IMR-90 (cell line): Measurements from ENCODE around the gene DAB1. TPM values are rescaled to one million over a fixed set of nuclear protein-coding genes. Genes with fewer than 3 reads are reported as not detected.

Source experiments
- ATAC-seq: fragments of 200-7000 bp; cut with Tn5 transposase; 2 replicates; pipeline ENCODE4 v1.9.1; 2020; ENCODE audit warnings: low read depth, mild to moderate bottlenecking, moderate library complexity
- BruUV-seq: library from RNA; stranded (reverse); fragments of 400-500 nt; replicated peaks from 2 replicates; lab custom pipeline; 2021; lab: Mats Ljungman, UMichigan
- CTCF ChIA-PET: fragments of 300-600 bp; formaldehyde crosslinking; extraction: SDS; loops from one replicate; lab custom pipeline; 2021; ENCODE audit warnings: antibody characterized with exemption; lab: Yijun Ruan, JAX
- POLR2A ChIA-PET: fragments of 300-600 bp; sonication (Branson Sonifier 250); formaldehyde crosslinking; loops from one replicate; lab custom pipeline; 2022; ENCODE audit warnings: antibody characterized with exemption; ENCODE audit not compliant: unreplicated experiment; lab: Charles Lee
- DNase-seq: peaks from one replicate; pipeline ENCODE4 v3.0.0; 2013
- H2AFZ ChIP-seq: replicated peaks from 2 replicates; pipeline ENCODE3; 2013; ENCODE audit warnings: low read length, mild to moderate bottlenecking; ENCODE audit not compliant: poor library complexity
- H2AK5ac ChIP-seq: 2 replicates; pipeline ENCODE4 v1.6.1; 2013; ENCODE audit warnings: low read depth, low read length, inconsistent platforms
- H2AK9ac ChIP-seq: replicated peaks from 2 replicates; pipeline ENCODE3; 2013; ENCODE audit warnings: mild to moderate bottlenecking, low read depth, low read length, moderate library complexity; ENCODE audit not compliant: poor library complexity
- H2BK120ac ChIP-seq: 2 replicates; pipeline ENCODE4 v1.6.1; 2013; ENCODE audit warnings: low read depth, low read length, inconsistent platforms
- H2BK15ac ChIP-seq: 3 replicates; pipeline ENCODE4 v1.6.1; 2013; ENCODE audit warnings: low read depth, low read length, inconsistent platforms
- H2BK20ac ChIP-seq: 2 replicates; pipeline ENCODE4 v1.6.1; 2013; ENCODE audit warnings: low read depth, mild to moderate bottlenecking, inconsistent platforms, low read length, moderate library complexity
- H2BK5ac ChIP-seq: 2 replicates; pipeline ENCODE4 v1.6.1; 2013; ENCODE audit warnings: mild to moderate bottlenecking, low read depth, low read length, inconsistent platforms; ENCODE audit not compliant: poor library complexity, severe bottlenecking
- H3K14ac ChIP-seq: replicated peaks from 2 replicates; pipeline ENCODE4 v1.6.1; 2013; ENCODE audit warnings: low read depth, low read length, inconsistent platforms
- H3K18ac ChIP-seq: 2 replicates; pipeline ENCODE4 v1.6.1; 2013; ENCODE audit warnings: low read depth, low read length, control low read depth
- H3K23ac ChIP-seq: 2 replicates; pipeline ENCODE4 v1.6.1; 2013; ENCODE audit warnings: low read depth, low read length, inconsistent platforms
- H3K27ac ChIP-seq: 2 replicates; pipeline ENCODE4 v1.5.1; 2013; ENCODE audit warnings: mild to moderate bottlenecking, control low read depth, low read length; ENCODE audit not compliant: insufficient read depth
- H3K27me3 ChIP-seq: 2 replicates; pipeline ENCODE4 v1.6.1; 2013; ENCODE audit warnings: low read length; ENCODE audit not compliant: control insufficient read depth, insufficient read depth
- H3K36me3 ChIP-seq: 2 replicates; pipeline ENCODE4 v1.6.1; 2013; ENCODE audit warnings: low read length, mixed read lengths; ENCODE audit not compliant: control insufficient read depth, insufficient read depth
- H3K4ac ChIP-seq: 2 replicates; pipeline ENCODE4 v1.6.1; 2013; ENCODE audit warnings: low read depth, low read length, inconsistent platforms
- H3K4me1 ChIP-seq: 2 replicates; pipeline ENCODE4 v1.6.1; 2013; ENCODE audit warnings: low read length, mixed read lengths; ENCODE audit not compliant: control insufficient read depth, insufficient read depth
- H3K4me2 ChIP-seq: 2 replicates; pipeline ENCODE4 v1.6.1; 2013; ENCODE audit warnings: low read depth, mild to moderate bottlenecking, control low read depth, low read length, moderate library complexity
- H3K4me3 ChIP-seq: 2 replicates; pipeline ENCODE4 v1.5.1; 2013; ENCODE audit warnings: low read depth, mild to moderate bottlenecking, control low read depth, low read length, moderate library complexity; ENCODE audit not compliant: insufficient read depth
- H3K56ac ChIP-seq: 2 replicates; pipeline ENCODE4 v1.6.1; 2013; ENCODE audit warnings: low read length, inconsistent platforms; ENCODE audit not compliant: insufficient read depth; ENCODE audit errors: extremely low read depth
- H3K79me1 ChIP-seq, 2 experiments: 2 replicates each; pipeline ENCODE4 v1.6.1; 2013; ENCODE audit warnings: low read length in 2 of 2, inconsistent platforms in 1 of 2, low read depth in 1 of 2
- H3K9ac ChIP-seq: 2 replicates; pipeline ENCODE4 v1.6.1; 2013; ENCODE audit warnings: low read depth, low read length, control low read depth
- H3K9me1 ChIP-seq: 2 replicates; pipeline ENCODE4 v1.6.1; 2013; ENCODE audit warnings: low read length, inconsistent platforms; ENCODE audit not compliant: insufficient read depth
- H3K9me3 ChIP-seq: 2 replicates; pipeline ENCODE4 v1.6.1; 2013; ENCODE audit warnings: low read length; ENCODE audit not compliant: control insufficient read depth, insufficient read depth
- H4K20me1 ChIP-seq: 2 replicates; pipeline ENCODE4 v1.6.1; 2013; ENCODE audit warnings: low read length, inconsistent platforms; ENCODE audit not compliant: insufficient read depth
- H4K5ac ChIP-seq: 2 replicates; pipeline ENCODE4 v1.6.1; 2013; ENCODE audit warnings: mild to moderate bottlenecking, low read depth, low read length, control low read depth
- H4K8ac ChIP-seq, 2 experiments: 2 replicates each; pipeline ENCODE4 v1.6.1; 2013; ENCODE audit warnings: low read depth in 2 of 2, low read length in 2 of 2, control low read depth in 1 of 2, inconsistent platforms in 1 of 2
- H4K91ac ChIP-seq: 2 replicates; pipeline ENCODE4 v1.6.1; 2013; ENCODE audit warnings: low read depth, low read length, inconsistent platforms; ENCODE audit not compliant: insufficient read depth
- BHLHE40 ChIP-seq: fragments of 150-350 bp; IDR thresholded peaks from 2 replicates; pipeline ENCODE4 v1.6.1; 2016; ENCODE audit warnings: mild to moderate bottlenecking, low read depth, low read length
- CEBPB ChIP-seq: IDR thresholded peaks from 2 replicates; pipeline ENCODE4 v1.6.1; 2012; ENCODE audit warnings: low read depth, low read length, improper control_type of control experiment
- CHD1 ChIP-seq: IDR thresholded peaks from 2 replicates; pipeline ENCODE4 v1.6.1; 2012; ENCODE audit warnings: low read depth, low read length, improper control_type of control experiment
- CTCF ChIP-seq: conservative IDR thresholded peaks from 2 replicates; pipeline ENCODE4 v1.5.1; 2012; ENCODE audit warnings: mild to moderate bottlenecking, low read depth, low read length, improper control_type of control experiment
- ELK1 ChIP-seq: fragments of 150-350 bp; IDR thresholded peaks from 2 replicates; pipeline ENCODE4 v1.6.1; 2016; ENCODE audit warnings: low read depth, mild to moderate bottlenecking, low read length, moderate library complexity, borderline replicate concordance
- FOS ChIP-seq: fragments of 150-350 bp; IDR thresholded peaks from 2 replicates; pipeline ENCODE4 v1.6.1; 2016; ENCODE audit warnings: low read depth, low read length
- MAFK ChIP-seq: IDR thresholded peaks from 2 replicates; pipeline ENCODE4 v1.6.1; 2012; ENCODE audit warnings: low read depth, low read length, improper control_type of control experiment
- MAZ ChIP-seq: IDR thresholded peaks from 2 replicates; pipeline ENCODE4 v1.6.1; 2012; ENCODE audit warnings: low read depth, mild to moderate bottlenecking, low read length, improper control_type of control experiment, moderate library complexity, borderline replicate concordance
- MXI1 ChIP-seq: IDR thresholded peaks from 2 replicates; pipeline ENCODE4 v1.6.1; 2012; ENCODE audit warnings: low read depth, mild to moderate bottlenecking, low read length, moderate library complexity, borderline replicate concordance
- NFE2L2 ChIP-seq: fragments of 150-350 bp; IDR thresholded peaks from 2 replicates; pipeline ENCODE4 v1.6.1; 2016; ENCODE audit warnings: low read depth, mild to moderate bottlenecking, low read length
- POLR2A ChIP-seq: IDR thresholded peaks from 2 replicates; pipeline ENCODE4 v1.6.1; 2012; ENCODE audit warnings: mild to moderate bottlenecking, low read depth, low read length
- RAD21 ChIP-seq: IDR thresholded peaks from 2 replicates; pipeline ENCODE4 v1.6.1; 2012; ENCODE audit warnings: low read length, improper control_type of control experiment
- RCOR1 ChIP-seq: IDR thresholded peaks from 2 replicates; pipeline ENCODE4 v1.6.1; 2012; ENCODE audit warnings: mild to moderate bottlenecking, low read length, improper control_type of control experiment; ENCODE audit not compliant: insufficient replicate concordance
- RFX5 ChIP-seq: IDR thresholded peaks from 2 replicates; pipeline ENCODE4 v1.8.0; 2012; ENCODE audit warnings: low read depth, mild to moderate bottlenecking, low read length, moderate library complexity
- SMC3 ChIP-seq: fragments of 150-350 bp; IDR thresholded peaks from 2 replicates; pipeline ENCODE4 v1.6.1; 2016; ENCODE audit warnings: low read depth, mild to moderate bottlenecking, antibody characterized with exemption, low read length, moderate library complexity
- USF2 ChIP-seq: fragments of 150-350 bp; IDR thresholded peaks from 2 replicates; pipeline ENCODE4 v1.6.1; 2017; ENCODE audit warnings: mild to moderate bottlenecking, antibody characterized with exemption, low read length, low read depth
- WGBS, 2 experiments: methylation state at CpG; one replicate each; pipeline versions ENCODE4 v1.1.5 to v1.1.7; 2013; ENCODE audit warnings: missing lambda C conversion rate in 2 of 2; ENCODE audit not compliant: insufficient read length in 1 of 2; ENCODE audit errors: extremely low coverage in 2 of 2; 5-methylcytosine and 5-hydroxymethylcytosine counted together
- dilution Hi-C: fragments of 300-500 bp; cut with HindIII; formaldehyde crosslinking; loops from one replicate; pipeline ENCODE4 v1.14.3; 2018; ENCODE audit warnings: low sequenced_read_pairs; ENCODE audit not compliant: unreplicated experiment
- in situ Hi-C: fragments of 300-500 bp; cut with MboI; formaldehyde crosslinking; loops from 3 replicates; pipeline ENCODE4 v1.14.3; 2019; ENCODE audit warnings: low sequenced_read_pairs, inconsistent platforms, mixed read lengths
- intact Hi-C: fragments of 100-400 bp; cut with micrococcal nuclease; formaldehyde crosslinking; loops from 2 replicates; pipeline ENCODE4 v1.10.0; 2022
- polyA plus RNA-seq, 3 experiments: library from polyadenylated mRNA; depleted of rRNA; stranded (reverse); fragments of >200 nt; gene quantifications; 2 replicates each; pipeline ENCODE4 v1.2.3, GENCODE V29; 2012; ENCODE audit warnings: low replicate concordance in 1 of 3
- total RNA-seq: library from RNA; depleted of rRNA; stranded (reverse); fragments of >200 nt; gene quantifications from 2 replicates; pipeline ENCODE4 v1.2.3, GENCODE V29; 2012

DAB1 gene
- total and polyA plus RNA-seq, 2 of the 4 experiments (the other 2 are of a cell fraction) = 0.18 to 0.41 TPM

- no peak overlapping the region for H3K23ac ChIP-seq
- no peak overlapping the region for H2BK15ac ChIP-seq
- no peak overlapping the region for H4K91ac ChIP-seq
- no peak overlapping the region for H2AK9ac ChIP-seq
- H3K79me1 ChIP-seq = no peaks in the 10 kb centered on the region
- no CpG with 5 or more reads among the region's 1 CpG for WGBS, 2 experiments
- no peak overlapping the region for H2BK5ac ChIP-seq
- ChIA-PET CTCF (no interaction called here), POLR2A (no interaction called here)
- no peaks in the 10 kb centered on the region for H4K20me1 ChIP-seq
- ATAC-seq (no peak), DNase-seq (no peak)
- no peaks in the 10 kb centered on the region for H3K27me3 ChIP-seq
- no peak overlapping the region for H2BK20ac ChIP-seq
- no peak overlapping the region for H2AK5ac ChIP-seq
- BruUV-seq = no TSS peak
- H3K9ac ChIP-seq = no peak overlapping the region
- H2BK120ac ChIP-seq = no peak overlapping the region
- TF ChIP-seq NFE2L2 (no peak), RCOR1 (no peak), CHD1 (no peak), CTCF (no peak), RAD21 (no peak), MAZ (no peak), SMC3 (no peak), ELK1 (no peak), USF2 (no peak), FOS (no peak), RFX5 (no peak), BHLHE40 (no peak), MXI1 (no peak), POLR2A (no peak), CEBPB (no peak), MAFK (no peak)
- dilution Hi-C loops = no loop called here
- no peaks in the 10 kb centered on the region for H3K9me1 ChIP-seq
- in situ Hi-C loops = no loop called here
- intact Hi-C loops = no loop called here
- H3K4ac ChIP-seq = no peak overlapping the region
- no peak overlapping the region for H4K8ac ChIP-seq
- H3K4me3 ChIP-seq = no peak overlapping the region
- no peak overlapping the region for H3K18ac ChIP-seq
- H3K14ac ChIP-seq = no peak overlapping the region
- no peak overlapping the region for H3K56ac ChIP-seq
- H2AFZ ChIP-seq = no peak overlapping the region
- no peaks in the 10 kb centered on the region for H3K4me1 ChIP-seq
- no peak overlapping the region for H3K27ac ChIP-seq
- H3K36me3 ChIP-seq = no peaks in the 10 kb centered on the region
- no peak overlapping the region for H4K5ac ChIP-seq
- H3K4me2 ChIP-seq = no peak overlapping the region
- no peaks in the 10 kb centered on the region for H3K9me3 ChIP-seq
Measured at GRCh38 chr1:57384901-57385300, 39.0 kb downstream of the DAB1 start.
